Stimulated activated CD4-positive, alpha-beta T cell treated with anti-CD3 and anti-CD28 coated beads, Interleukin-12 subunit alpha, Interleukin-12 subunit beta, amount 100 ng/mL, for 48 hours (primary cell): ENCODE measurements around the gene ARHGAP24.
"Not testable (repeated sequence)": the region's sequence is repeated elsewhere in the genome, so short reads cannot be mapped to it uniquely, and the experiment has no call there.

Experiments
- DNase-seq, 3 donors: peaks; one replicate each; pipeline ENCODE4 v3.0.0-alpha.2; 2020; ENCODE audit warnings: low read depth in 2 of 3, low spot score in 1 of 3

The ARHGAP24 gene

GRCh38 chr4:86006057-86006456 lies 531.1 kb downstream of the ARHGAP24 start:
- DNase-seq = no peak

GRCh38 chr4:86007042-86007441 lies 532.1 kb downstream of the ARHGAP24 start:
- no peak for DNase-seq

- no peak for DNase-seq
These were observed 536.2 kb downstream of the ARHGAP24 start for GRCh38 chr4:86011117-86011516.

GRCh38 chr4:86013621-86014020 lies 538.7 kb downstream of the ARHGAP24 start:
- DNase-seq = no peak

- no peak for DNase-seq
These were observed 539.6 kb downstream of the ARHGAP24 start for GRCh38 chr4:86014599-86014998.

- DNase-seq = no peak
These were observed 540.7 kb downstream of the ARHGAP24 start for GRCh38 chr4:86015412-86016350.

GRCh38 chr4:86019362-86019761 lies 544.4 kb downstream of the ARHGAP24 start:
- no peak for DNase-seq

GRCh38 chr4:86019906-86020305 lies 545.0 kb downstream of the ARHGAP24 start:
- no peak for DNase-seq

- DNase-seq = not testable (repeated sequence)
These were observed 546.7 kb downstream of the ARHGAP24 start for GRCh38 chr4:86021671-86022070.

GRCh38 chr4:86026720-86027119 lies 551.8 kb downstream of the ARHGAP24 start:
- no peak for DNase-seq

GRCh38 chr4:86031927-86032326 lies 557.0 kb downstream of the ARHGAP24 start:
- DNase-seq = no peak

- DNase-seq = no peak
These were observed 557.6 kb downstream of the ARHGAP24 start for GRCh38 chr4:86032476-86033022.

GRCh38 chr4:86033171-86033570 lies 558.2 kb downstream of the ARHGAP24 start:
- no peak for DNase-seq

- DNase-seq = no peak
These were observed 559.7 kb downstream of the ARHGAP24 start for GRCh38 chr4:86034616-86035015.

- DNase-seq = no peak
These were observed 560.7 kb downstream of the ARHGAP24 start for GRCh38 chr4:86035688-86036087.

- DNase-seq = no peak
These were observed 561.8 kb downstream of the ARHGAP24 start for GRCh38 chr4:86036736-86037135.

GRCh38 chr4:86038037-86038436 lies 563.1 kb downstream of the ARHGAP24 start:
- DNase-seq = no peak

GRCh38 chr4:86043755-86044592 lies 569.0 kb downstream of the ARHGAP24 start:
- DNase-seq = peak in 1 of 3 donors; percentile 21

- DNase-seq = no peak
These were observed 569.6 kb downstream of the ARHGAP24 start for GRCh38 chr4:86044593-86044985.

- no peak for DNase-seq
These were observed 573.5 kb downstream of the ARHGAP24 start for GRCh38 chr4:86048426-86048825.

GRCh38 chr4:86050496-86050895 lies 575.5 kb downstream of the ARHGAP24 start:
- no peak for DNase-seq
